ENCODE results near the gene CTRL. TPM values are rescaled to one million over a fixed set of nuclear protein-coding genes. Genes with fewer than 3 reads are reported as not detected.

CTRL gene
- total RNA-seq, 1 experiment from 2014 or later = 2.0 TPM

DNA sequence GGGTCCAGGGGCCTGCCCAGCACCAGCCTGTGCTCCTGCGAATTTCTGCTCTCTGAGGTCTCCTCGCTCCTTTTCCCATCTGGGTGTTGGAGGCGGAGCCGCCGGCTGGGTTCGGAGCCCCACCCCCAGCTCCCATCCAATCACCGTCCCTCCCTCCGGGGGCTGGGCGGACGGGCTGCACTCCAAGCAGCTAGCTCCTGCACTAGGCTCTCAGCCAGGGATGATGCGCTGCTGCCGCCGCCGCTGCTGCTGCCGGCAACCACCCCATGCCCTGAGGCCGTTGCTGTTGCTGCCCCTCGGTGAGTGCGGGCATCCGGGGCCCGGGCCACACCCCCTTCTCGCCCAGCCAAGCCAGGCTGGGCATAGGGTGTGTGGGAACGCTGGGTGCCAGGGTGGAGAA, 47.0 kb downstream of the CTRL start, which contains the start of gene NRN1L:
NRN1L (plus strand) TSS at position 202 of the 400 bp plus-strand sequence; CDS start at position 221, 19 bp downstream.
- H3K9me3 ChIP-seq (ENCODE audit: control insufficient read depth, insufficient read depth, low read depth, low read length) = no peaks in the 10 kb centered on the region
- H3K27me3 ChIP-seq (ENCODE audit: control insufficient read depth, insufficient read depth, low read length) = no peaks in the 10 kb centered on the region
- no peak for DNase-seq (ENCODE audit: low read depth, low spot score)
- in situ Hi-C loops (cut with HindIII; ENCODE audit: low pct_unique_long_range_greater_than_20kb, low sequenced_read_pairs) = no loop called here
- POLR2A ChIA-PET = no interaction called here
- H3K4me1 ChIP-seq (ENCODE audit: control insufficient read depth, insufficient read depth, low read length) = no peaks in the 10 kb centered on the region
- H3K36me3 ChIP-seq (ENCODE audit: control insufficient read depth, insufficient read depth, low read length) = no peaks in the 10 kb centered on the region; the same call in 1 of the 2 replicates
- ATAC-seq = no peak
- H3K27ac ChIP-seq (ENCODE audit: low read length) = no peak within 1 kb of the TSS
- no peak within 1 kb of the TSS for H3K4me3 ChIP-seq (ENCODE audit: low read depth in 2 of 2, low read length in 2 of 2)
- no TSS peak for BruUV-seq (replicated peaks)
- intact Hi-C loops (cut with micrococcal nuclease; ENCODE audit: unreplicated experiment) = no loop called here
- CTCF ChIA-PET = interaction anchor here (0.9 kb wide), 1 partner anchor 51 kb away, joined by 3 read pairs; no protein-coding TSS in a partner anchor
- TF ChIP-seq, protein P1, sequence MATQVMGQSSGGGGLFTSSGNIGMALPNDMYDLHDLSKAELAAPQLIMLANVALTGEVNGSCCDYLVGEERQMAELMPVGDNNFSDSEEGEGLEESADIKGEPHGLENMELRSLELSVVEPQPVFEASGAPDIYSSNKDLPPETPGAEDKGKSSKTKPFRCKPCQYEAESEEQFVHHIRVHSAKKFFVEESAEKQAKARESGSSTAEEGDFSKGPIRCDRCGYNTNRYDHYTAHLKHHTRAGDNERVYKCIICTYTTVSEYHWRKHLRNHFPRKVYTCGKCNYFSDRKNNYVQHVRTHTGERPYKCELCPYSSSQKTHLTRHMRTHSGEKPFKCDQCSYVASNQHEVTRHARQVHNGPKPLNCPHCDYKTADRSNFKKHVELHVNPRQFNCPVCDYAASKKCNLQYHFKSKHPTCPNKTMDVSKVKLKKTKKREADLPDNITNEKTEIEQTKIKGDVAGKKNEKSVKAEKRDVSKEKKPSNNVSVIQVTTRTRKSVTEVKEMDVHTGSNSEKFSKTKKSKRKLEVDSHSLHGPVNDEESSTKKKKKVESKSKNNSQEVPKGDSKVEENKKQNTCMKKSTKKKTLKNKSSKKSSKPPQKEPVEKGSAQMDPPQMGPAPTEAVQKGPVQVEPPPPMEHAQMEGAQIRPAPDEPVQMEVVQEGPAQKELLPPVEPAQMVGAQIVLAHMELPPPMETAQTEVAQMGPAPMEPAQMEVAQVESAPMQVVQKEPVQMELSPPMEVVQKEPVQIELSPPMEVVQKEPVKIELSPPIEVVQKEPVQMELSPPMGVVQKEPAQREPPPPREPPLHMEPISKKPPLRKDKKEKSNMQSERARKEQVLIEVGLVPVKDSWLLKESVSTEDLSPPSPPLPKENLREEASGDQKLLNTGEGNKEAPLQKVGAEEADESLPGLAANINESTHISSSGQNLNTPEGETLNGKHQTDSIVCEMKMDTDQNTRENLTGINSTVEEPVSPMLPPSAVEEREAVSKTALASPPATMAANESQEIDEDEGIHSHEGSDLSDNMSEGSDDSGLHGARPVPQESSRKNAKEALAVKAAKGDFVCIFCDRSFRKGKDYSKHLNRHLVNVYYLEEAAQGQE (IDR thresholded peaks at IDR 0.05; ENCODE audit: insufficient read depth in 1 of 2, low read depth in 2 of 2, low read length in 1 of 2) = no peak
- TF ChIP-seq SIN3A (IDR thresholded peaks at IDR 0.05; ENCODE audit: borderline replicate concordance, insufficient read depth, low read depth, low read length) (no peak), POLR2AphosphoS5 (IDR thresholded peaks at IDR 0.05; ENCODE audit: low read depth, low read length) (no peak), TCF7L2 (IDR thresholded peaks at IDR 0.05; ENCODE audit: low read depth, low read length) (no peak)
- TF ChIP-seq, protein P2, sequence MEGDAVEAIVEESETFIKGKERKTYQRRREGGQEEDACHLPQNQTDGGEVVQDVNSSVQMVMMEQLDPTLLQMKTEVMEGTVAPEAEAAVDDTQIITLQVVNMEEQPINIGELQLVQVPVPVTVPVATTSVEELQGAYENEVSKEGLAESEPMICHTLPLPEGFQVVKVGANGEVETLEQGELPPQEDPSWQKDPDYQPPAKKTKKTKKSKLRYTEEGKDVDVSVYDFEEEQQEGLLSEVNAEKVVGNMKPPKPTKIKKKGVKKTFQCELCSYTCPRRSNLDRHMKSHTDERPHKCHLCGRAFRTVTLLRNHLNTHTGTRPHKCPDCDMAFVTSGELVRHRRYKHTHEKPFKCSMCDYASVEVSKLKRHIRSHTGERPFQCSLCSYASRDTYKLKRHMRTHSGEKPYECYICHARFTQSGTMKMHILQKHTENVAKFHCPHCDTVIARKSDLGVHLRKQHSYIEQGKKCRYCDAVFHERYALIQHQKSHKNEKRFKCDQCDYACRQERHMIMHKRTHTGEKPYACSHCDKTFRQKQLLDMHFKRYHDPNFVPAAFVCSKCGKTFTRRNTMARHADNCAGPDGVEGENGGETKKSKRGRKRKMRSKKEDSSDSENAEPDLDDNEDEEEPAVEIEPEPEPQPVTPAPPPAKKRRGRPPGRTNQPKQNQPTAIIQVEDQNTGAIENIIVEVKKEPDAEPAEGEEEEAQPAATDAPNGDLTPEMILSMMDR (IDR thresholded peaks at IDR 0.05) = no peak

DNA sequence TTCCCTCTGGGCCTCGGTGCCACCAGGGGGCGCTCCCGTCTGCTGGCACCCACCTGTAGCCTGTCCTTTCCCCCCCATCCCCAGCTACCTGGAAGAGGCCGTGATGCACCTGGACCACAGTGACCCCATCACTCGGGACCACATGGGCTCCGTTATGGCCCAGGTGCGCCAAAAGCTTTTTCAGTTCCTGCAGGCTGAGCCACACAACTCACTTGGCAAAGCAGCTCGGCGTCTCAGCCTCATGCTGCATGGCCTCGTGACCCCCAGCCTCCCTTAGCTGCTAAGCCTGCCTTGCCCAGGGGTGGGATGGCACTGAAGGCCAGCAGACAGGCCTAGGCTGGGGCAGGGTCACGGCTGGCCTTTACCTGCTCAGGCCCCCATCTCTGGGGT, 47.8 kb downstream of the CTRL start:
- no peak overlapping the region for H3K27ac ChIP-seq (ENCODE audit: low read length)
- no peak overlapping the region for H3K4me3 ChIP-seq (ENCODE audit: low read depth in 2 of 2, low read length in 2 of 2)
- no peaks in the 10 kb centered on the region; the same call in 1 of the 2 replicates for H3K36me3 ChIP-seq (ENCODE audit: control insufficient read depth, insufficient read depth, low read length)

More for the DNA sequence above, 47.8 kb downstream of the CTRL start:
- no TSS peak for BruUV-seq (replicated peaks)
- peak; percentile 85 for ATAC-seq
- no peaks in the 10 kb centered on the region for H3K4me1 ChIP-seq (ENCODE audit: control insufficient read depth, insufficient read depth, low read length)
- no peak for DNase-seq (ENCODE audit: low read depth, low spot score)
- TF ChIP-seq POLR2AphosphoS5 (IDR thresholded peaks at IDR 0.05; ENCODE audit: low read depth, low read length) (no peak), TCF7L2 (IDR thresholded peaks at IDR 0.05; ENCODE audit: low read depth, low read length) (no peak)
- TF ChIP-seq, protein P2 (IDR thresholded peaks at IDR 0.05) = peak; percentile 91
- TF ChIP-seq, protein P1 (IDR thresholded peaks at IDR 0.05; ENCODE audit: insufficient read depth in 1 of 2, low read depth in 2 of 2, low read length in 1 of 2) = no peak
- ChIA-PET CTCF (interaction anchor here (0.6 to 0.9 kb wide), 3 partner anchors 50 to 69 kb away, joined by 3 to 5 read pairs (median 3); no protein-coding TSS in a partner anchor), POLR2A (no interaction called here)
- in situ Hi-C loops (cut with HindIII; ENCODE audit: low pct_unique_long_range_greater_than_20kb, low sequenced_read_pairs) = no loop called here
- H3K9me3 ChIP-seq (ENCODE audit: control insufficient read depth, insufficient read depth, low read depth, low read length) = no peaks in the 10 kb centered on the region
- H3K27me3 ChIP-seq (ENCODE audit: control insufficient read depth, insufficient read depth, low read length) = no peaks in the 10 kb centered on the region
- intact Hi-C loops (cut with micrococcal nuclease; ENCODE audit: unreplicated experiment) = no loop called here
